Fibroblast of lung (primary cell): ENCODE measurements around the gene IL23R. TPM values are rescaled to one million over a fixed set of nuclear protein-coding genes. Genes with fewer than 3 reads are reported as not detected.
A peak's percentile ranks its signal among the peaks of the same experiment; 100 is the strongest.

Source experiments
- DNase-seq, 2 donors: peaks; one replicate each; pipeline versions ENCODE4 v3.0.0 to v3.0.0-alpha.2; 2010; ENCODE audit warnings: low read depth in 2 of 2
- H2AFZ ChIP-seq: 2 replicates; pipeline ENCODE4 v1.5.1; 2012; ENCODE audit warnings: low read length, control low read depth, inconsistent platforms
- H3K27ac ChIP-seq: 2 replicates; pipeline ENCODE4 v1.5.1; 2011; ENCODE audit warnings: low read length, control low read depth; ENCODE audit not compliant: insufficient read depth
- H3K27me3 ChIP-seq: 2 replicates; pipeline ENCODE4 v1.5.1; 2011; ENCODE audit warnings: mild to moderate bottlenecking, low read length; ENCODE audit not compliant: control insufficient read depth, insufficient read depth
- H3K36me3 ChIP-seq: 2 replicates; pipeline ENCODE4 v1.5.1; 2011; ENCODE audit warnings: low read length; ENCODE audit not compliant: control insufficient read depth, insufficient read depth
- H3K4me1 ChIP-seq: 2 replicates; pipeline ENCODE4 v1.5.1; 2011; ENCODE audit warnings: low read length; ENCODE audit not compliant: control insufficient read depth, insufficient read depth; ENCODE audit errors: extremely low read depth
- H3K4me2 ChIP-seq: 2 replicates; pipeline ENCODE4 v1.5.1; 2011; ENCODE audit warnings: low read length, control low read depth; ENCODE audit not compliant: insufficient read depth; ENCODE audit errors: extremely low read depth
- H3K4me3 ChIP-seq, 4 experiments: fragments of 200-600 bp in 1 of 4; sonication (generic) in 1 of 4; replicated peaks in 1 of 4; 2 replicates each; pipeline ENCODE4 v1.5.1; 2011 to 2016; ENCODE audit warnings: low read length in 4 of 4, low read depth in 3 of 4, mild to moderate bottlenecking in 3 of 4, control low read depth in 2 of 4, inconsistent platforms in 1 of 4, mixed read lengths in 1 of 4; ENCODE audit not compliant: insufficient read depth in 1 of 4; ENCODE audit errors: control extremely low read depth in 1 of 4
- H3K79me2 ChIP-seq: 2 replicates; pipeline ENCODE4 v1.5.1; 2012; ENCODE audit warnings: mild to moderate bottlenecking, low read length, inconsistent platforms; ENCODE audit not compliant: control insufficient read depth, insufficient read depth
- H3K9ac ChIP-seq: 2 replicates; pipeline ENCODE4 v1.5.1; 2011; ENCODE audit warnings: mild to moderate bottlenecking, low read length, control low read depth; ENCODE audit not compliant: insufficient read depth
- H3K9me3 ChIP-seq: 2 replicates; pipeline ENCODE4 v1.5.1; 2012; ENCODE audit warnings: low read depth, low read length; ENCODE audit not compliant: control insufficient read depth, insufficient read depth
- H4K20me1 ChIP-seq: 2 replicates; pipeline ENCODE4 v1.5.1; 2011; ENCODE audit warnings: low read length; ENCODE audit not compliant: control insufficient read depth, insufficient read depth; ENCODE audit errors: extremely low read depth
- CTCF ChIP-seq, 2 donors: IDR thresholded peaks in 1 of 2; conservative IDR thresholded peaks in 1 of 2; 1 replicate in 1 of 2; 2 replicates in 1 of 2; pipeline ENCODE4 v1.5.1; 2011 to 2012; ENCODE audit warnings: low read length in 2 of 2, control low read depth in 1 of 2, inconsistent platforms in 1 of 2, low read depth in 1 of 2, mild to moderate bottlenecking in 1 of 2
- EZH2 ChIP-seq: IDR thresholded peaks from 2 replicates; pipeline ENCODE4 v1.5.1; 2012; ENCODE audit warnings: low read length, control low read depth, mild to moderate bottlenecking; ENCODE audit errors: missing control alignments
- polyA plus RNA-seq, 2 donors: library from polyadenylated mRNA; depleted of rRNA in 1 of 2; stranded (reverse) in 1 of 2; unstranded in 1 of 2; fragments of >200 nt; gene quantifications; 2 replicates each; pipeline ENCODE4 v1.2.1, GENCODE V29; 2011 to 2012; ENCODE audit warnings: missing spikeins in 1 of 2
- total RNA-seq: library from RNA; depleted of rRNA; stranded (reverse); fragments of >200 nt; gene quantifications from 2 replicates; pipeline ENCODE4 v1.2.1, GENCODE V29; 2014

Gene IL23R
- total and polyA plus RNA-seq, 2 donors (not counting 1 experiment from before 2014, with no cell fraction given), result not detected

- Histone ChIP-seq H3K4me3 (no peak overlapping the region), H2AFZ (no peak overlapping the region), H3K4me1 (no peaks in the 10 kb centered on the region), H3K27me3 (no peaks in the 10 kb centered on the region), H3K9me3 (no peaks in the 10 kb centered on the region), H3K27ac (no peak overlapping the region), H4K20me1 (no peaks in the 10 kb centered on the region), H3K79me2 (no peaks in the 10 kb centered on the region), H3K9ac (no peak overlapping the region), H3K4me2 (no peak overlapping the region), H3K36me3 (no peaks in the 10 kb centered on the region)
- DNase-seq, result no peak
- TF ChIP-seq CTCF (conservative IDR thresholded peaks at IDR 0.05 in 1 of 2, IDR thresholded peaks at IDR 0.05 in 1 of 2; ENCODE audit: low read depth in 1 of 2, low read length in 2 of 2) (no peak), EZH2 (no peak)
Measured at GRCh38 chr1:67281244-67281643, 115.0 kb downstream of the IL23R start.

- DNase-seq, result peak in 1 of 2 donors; percentile 67
- no peak overlapping the region for H3K27ac ChIP-seq
Measured at GRCh38 chr1:67285780-67286488, 119.7 kb downstream of the IL23R start.

GRCh38 chr1:67290236-67290635, 124.0 kb downstream of the IL23R start:
- H3K4me1 ChIP-seq, result no peaks in the 10 kb centered on the region
- H3K27me3 ChIP-seq, result no peaks in the 10 kb centered on the region
- no peaks in the 10 kb centered on the region for H3K9me3 ChIP-seq
- H3K4me3 ChIP-seq, result no peak overlapping the region
- H3K27ac ChIP-seq, result no peak overlapping the region
- H2AFZ ChIP-seq, result no peak overlapping the region
- H3K36me3 ChIP-seq, result no peaks in the 10 kb centered on the region
- no peak overlapping the region for H3K9ac ChIP-seq
- H4K20me1 ChIP-seq, result no peaks in the 10 kb centered on the region
- TF ChIP-seq EZH2, result no peak
- TF ChIP-seq CTCF (conservative IDR thresholded peaks at IDR 0.05 in 1 of 2, IDR thresholded peaks at IDR 0.05 in 1 of 2; ENCODE audit: low read depth in 1 of 2, low read length in 2 of 2), result no peak
- no peaks in the 10 kb centered on the region for H3K79me2 ChIP-seq
- no peak for DNase-seq
- H3K4me2 ChIP-seq, result no peak overlapping the region

More at GRCh38 chr1:67285780-67286488, 119.7 kb downstream of the IL23R start:
- no peaks in the 10 kb centered on the region for H3K9me3 ChIP-seq
- H3K36me3 ChIP-seq, result no peaks in the 10 kb centered on the region
- no peaks in the 10 kb centered on the region for H3K27me3 ChIP-seq
- no peak overlapping the region for H2AFZ ChIP-seq
- no peak overlapping the region for H3K4me3 ChIP-seq
- no peak overlapping the region for H3K9ac ChIP-seq
- H3K4me2 ChIP-seq, result no peak overlapping the region
- no peak for TF ChIP-seq CTCF (conservative IDR thresholded peaks at IDR 0.05 in 1 of 2, IDR thresholded peaks at IDR 0.05 in 1 of 2; ENCODE audit: low read depth in 1 of 2, low read length in 2 of 2)
- TF ChIP-seq EZH2, result no peak
- no peaks in the 10 kb centered on the region for H4K20me1 ChIP-seq
- no peaks in the 10 kb centered on the region for H3K4me1 ChIP-seq
- no peaks in the 10 kb centered on the region for H3K79me2 ChIP-seq
